Spleen (tissue), 11 donors: ENCODE results near the gene MBTPS1. TPM values are rescaled to one million over a fixed set of nuclear protein-coding genes. Genes with fewer than 3 reads are reported as not detected.

ENCODE experiments used
- DNase-seq: peaks from one replicate; pipeline ENCODE4 v3.0.0-alpha.2; 2020
- H3K27ac ChIP-seq, 8 donors: fragments of 200-600 bp; sonication (generic) in 7 of 8; 1 replicate in 4 of 8; 2 replicates in 4 of 8; pipeline versions ENCODE4 v1.5.0 to v1.8.0; 2016 to 2021; ENCODE audit warnings: inconsistent platforms in 4 of 8, mild to moderate bottlenecking in 4 of 8, moderate library complexity in 1 of 8
- H3K27me3 ChIP-seq, 7 donors: fragments of 200-600 bp; sonication (generic) in 6 of 7; replicated peaks in 1 of 7; 1 replicate in 4 of 7; 2 replicates in 3 of 7; pipeline versions ENCODE4 v1.5.0 to v1.8.0; 2016 to 2021; ENCODE audit warnings: inconsistent platforms in 3 of 7, mild to moderate bottlenecking in 1 of 7
- H3K36me3 ChIP-seq, 6 donors: fragments of 200-600 bp; sonication (generic) in 5 of 6; 1 replicate in 4 of 6; 2 replicates in 2 of 6; pipeline versions ENCODE4 v1.5.0 to v1.8.0; 2016 to 2021; ENCODE audit warnings: inconsistent platforms in 2 of 6
- H3K4me1 ChIP-seq, 6 donors: fragments of 200-600 bp; sonication (generic) in 5 of 6; 1 replicate in 3 of 6; 2 replicates in 3 of 6; pipeline versions ENCODE4 v1.5.0 to v1.8.0; 2016 to 2021; ENCODE audit warnings: inconsistent platforms in 3 of 6
- H3K4me3 ChIP-seq, 8 donors: fragments of 200-600 bp; sonication (generic) in 7 of 8; 1 replicate in 4 of 8; 2 replicates in 4 of 8; pipeline versions ENCODE4 v1.5.0 to v1.8.0; 2016 to 2021; ENCODE audit warnings: inconsistent platforms in 4 of 8, mild to moderate bottlenecking in 4 of 8, moderate library complexity in 2 of 8
- H3K9me3 ChIP-seq, 8 donors: fragments of 200-600 bp; sonication (generic) in 7 of 8; 1 replicate in 4 of 8; 2 replicates in 4 of 8; pipeline versions ENCODE4 v1.5.0 to v1.8.0; 2016 to 2021; ENCODE audit warnings: inconsistent platforms in 4 of 8
- POLR2A ChIP-seq, 3 donors: fragments of 450-650 bp; IDR thresholded peaks; one replicate each; pipeline ENCODE4 v1.5.1; 2017; ENCODE audit warnings: antibody characterized with exemption in 3 of 3, mild to moderate bottlenecking in 1 of 3
- POLR2AphosphoS5 ChIP-seq, 3 donors: sonication (generic); formaldehyde crosslinking; IDR thresholded peaks; one replicate each; pipeline ENCODE4 v1.5.1; 2017; ENCODE audit warnings: antibody characterized with exemption in 3 of 3
- WGBS, 5 donors: extraction: QIAGEN DNeasy Blood & Tissue Kit in 3 of 5; methylation state at CpG; one replicate each; pipeline versions ENCODE4 v1.1.5 to v1.1.7; 2013 to 2018; 5-methylcytosine and 5-hydroxymethylcytosine counted together
- intact Hi-C: fragments of 100-400 bp; cut with DNase I; formaldehyde crosslinking; loops from one replicate; pipeline ENCODE4 v1.15.0; 2023; ENCODE audit warnings: low total_unique reads
- polyA plus RNA-seq, 3 donors: library from polyadenylated mRNA; stranded (reverse); fragments of 200-250 nt; gene quantifications; one replicate each; pipeline ENCODE4 v1.2.1, GENCODE V29; 2013
- total RNA-seq, 7 donors: library from RNA; depleted of rRNA in 3 of 7; stranded (reverse); fragments of >200 nt in 3 of 7; fragmentation: NEBNext Ultra II Directional in 4 of 7; extraction: Animal tissue kit (Norgen Biotek cat#: 25700) in 4 of 7; gene quantifications; one replicate each; pipeline versions ENCODE4 v1.1.0 to v1.2.1, GENCODE V29; 2016 to 2021
- TF ChIP-seq, protein P1 (sequence below), 11 experiments: fragments of 200-600 bp in 7 of 11; fragments of 450-650 bp in 4 of 11; sonication (generic) in 4 of 11; IDR thresholded peaks in 8 of 11; conservative IDR thresholded peaks in 3 of 11; 1 replicate in 7 of 11; 2 replicates in 4 of 11; pipeline versions ENCODE4 v1.4.0 to v1.8.0; 2016 to 2021; ENCODE audit warnings: antibody characterized with exemption in 11 of 11, inconsistent platforms in 4 of 11, mild to moderate bottlenecking in 1 of 11
- donor health status: healthy with polysubstance abuse.
- donor health status: DM: no; HTN: no; CAD: no; lungs with moderate emphysema.
- donor health status: DM: no; HTN: no; CAD: no.
- donor health status: Bipolar disorder and iron deficiency.
- donor health status: healthy.
- donor health status: DM: no; HTN: no; CAD: no.
- donor health status: DM: yes; HTN: yes; CAD: no.

Gene MBTPS1
- total and polyA plus RNA-seq, 10 donors: 34.5 to 121 (median 91.1) TPM

DNA sequence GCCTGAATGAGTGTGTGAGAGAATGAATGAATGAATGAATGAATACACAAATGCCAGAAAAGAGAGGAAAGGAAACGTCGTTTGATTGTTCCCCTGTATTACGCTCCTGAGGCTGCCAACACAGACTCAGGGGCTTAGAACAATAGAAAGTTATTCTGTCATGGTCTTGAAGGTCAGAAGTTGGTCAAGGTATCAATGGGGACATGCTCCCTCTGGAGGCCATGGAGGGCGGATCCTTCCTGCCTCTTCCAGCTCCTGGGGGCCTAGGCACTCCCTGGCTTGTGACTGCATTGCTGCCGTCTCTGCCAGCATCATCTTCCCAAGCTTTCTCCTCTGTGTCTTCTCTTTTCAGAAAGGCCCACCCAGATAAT lies 72.6 kb downstream of the MBTPS1 start:
- DNase-seq: peak; percentile 39
- H3K36me3 ChIP-seq: peaks cover 0 to 23% (median 7%) of the 10 kb centered on the region in 6 donors
- 26 to 41% (median 29%) methylated on average over 5 of the region's 5 CpGs for WGBS, 5 donors

DNA sequence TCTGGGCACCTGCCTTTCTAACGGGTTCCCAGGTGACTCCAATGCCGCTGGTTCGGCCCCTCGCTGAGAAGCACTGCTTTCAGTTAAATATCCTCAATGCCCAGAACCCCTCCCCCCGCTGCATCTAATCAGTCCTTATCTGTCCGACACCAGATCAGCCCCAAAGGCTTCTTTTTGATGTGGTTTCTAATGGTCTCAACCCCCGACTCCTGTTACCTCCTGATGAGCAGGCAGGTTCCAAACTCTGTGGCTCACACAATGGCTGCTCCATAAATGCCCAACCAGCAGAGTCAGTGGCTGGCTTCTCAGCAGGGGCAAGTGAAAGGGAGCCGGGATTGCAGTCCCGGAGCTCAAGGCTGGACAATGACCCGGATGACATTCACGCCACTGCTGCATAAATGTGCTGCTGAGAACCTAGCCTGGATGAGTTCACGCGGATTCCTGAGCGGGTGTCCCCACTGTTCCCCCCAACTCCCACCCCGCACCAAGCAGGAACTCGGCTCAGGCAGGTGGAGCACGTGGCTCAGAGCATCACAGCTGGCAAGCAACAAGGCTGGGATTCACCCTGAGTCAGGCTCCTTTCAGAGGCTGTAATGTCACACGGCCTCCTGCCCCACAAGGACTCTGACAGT lies 73.1 kb downstream of the MBTPS1 start:
- Histone ChIP-seq H3K4me3 (no peak overlapping the region), H3K36me3 (peaks cover 0 to 18% (median 3%) of the 10 kb centered on the region in 6 donors), H3K4me1 (peaks cover 0 to 13% (median 0%) of the 10 kb centered on the region in 6 donors), H3K27me3 (peaks cover 0 to 51% (median 0%) of the 10 kb centered on the region in 7 donors), H3K9me3 (no peaks in the 10 kb centered on the region), H3K27ac (no peak overlapping the region)
- DNase-seq: peak; percentile 54
- WGBS, 5 donors: 38 to 54% (median 42%) methylated on average over 12 to 18 of the region's 18 CpGs
- TF ChIP-seq POLR2AphosphoS5 (IDR thresholded peaks at IDR 0.05) (no peak), POLR2A (IDR thresholded peaks at IDR 0.05) (no peak)
- TF ChIP-seq, protein P1, sequence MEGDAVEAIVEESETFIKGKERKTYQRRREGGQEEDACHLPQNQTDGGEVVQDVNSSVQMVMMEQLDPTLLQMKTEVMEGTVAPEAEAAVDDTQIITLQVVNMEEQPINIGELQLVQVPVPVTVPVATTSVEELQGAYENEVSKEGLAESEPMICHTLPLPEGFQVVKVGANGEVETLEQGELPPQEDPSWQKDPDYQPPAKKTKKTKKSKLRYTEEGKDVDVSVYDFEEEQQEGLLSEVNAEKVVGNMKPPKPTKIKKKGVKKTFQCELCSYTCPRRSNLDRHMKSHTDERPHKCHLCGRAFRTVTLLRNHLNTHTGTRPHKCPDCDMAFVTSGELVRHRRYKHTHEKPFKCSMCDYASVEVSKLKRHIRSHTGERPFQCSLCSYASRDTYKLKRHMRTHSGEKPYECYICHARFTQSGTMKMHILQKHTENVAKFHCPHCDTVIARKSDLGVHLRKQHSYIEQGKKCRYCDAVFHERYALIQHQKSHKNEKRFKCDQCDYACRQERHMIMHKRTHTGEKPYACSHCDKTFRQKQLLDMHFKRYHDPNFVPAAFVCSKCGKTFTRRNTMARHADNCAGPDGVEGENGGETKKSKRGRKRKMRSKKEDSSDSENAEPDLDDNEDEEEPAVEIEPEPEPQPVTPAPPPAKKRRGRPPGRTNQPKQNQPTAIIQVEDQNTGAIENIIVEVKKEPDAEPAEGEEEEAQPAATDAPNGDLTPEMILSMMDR (IDR thresholded peaks at IDR 0.05 in 8 of 11, conservative IDR thresholded peaks at IDR 0.05 in 3 of 11): no peak
- intact Hi-C loops: no loop called here

More for the DNA sequence above, 72.6 kb downstream of the MBTPS1 start:
- Histone ChIP-seq H3K4me1 (peaks cover 0 to 13% (median 0%) of the 10 kb centered on the region in 6 donors), H3K27ac (no peak overlapping the region), H3K9me3 (no peaks in the 10 kb centered on the region), H3K4me3 (no peak overlapping the region), H3K27me3 (peaks cover 0 to 51% (median 0%) of the 10 kb centered on the region in 7 donors)
- TF ChIP-seq, protein P1 (IDR thresholded peaks at IDR 0.05 in 8 of 11, conservative IDR thresholded peaks at IDR 0.05 in 3 of 11): no peak
- TF ChIP-seq POLR2AphosphoS5 (IDR thresholded peaks at IDR 0.05): no peak
- no peak for TF ChIP-seq POLR2A (IDR thresholded peaks at IDR 0.05)
- intact Hi-C loops: no loop called here

DNA sequence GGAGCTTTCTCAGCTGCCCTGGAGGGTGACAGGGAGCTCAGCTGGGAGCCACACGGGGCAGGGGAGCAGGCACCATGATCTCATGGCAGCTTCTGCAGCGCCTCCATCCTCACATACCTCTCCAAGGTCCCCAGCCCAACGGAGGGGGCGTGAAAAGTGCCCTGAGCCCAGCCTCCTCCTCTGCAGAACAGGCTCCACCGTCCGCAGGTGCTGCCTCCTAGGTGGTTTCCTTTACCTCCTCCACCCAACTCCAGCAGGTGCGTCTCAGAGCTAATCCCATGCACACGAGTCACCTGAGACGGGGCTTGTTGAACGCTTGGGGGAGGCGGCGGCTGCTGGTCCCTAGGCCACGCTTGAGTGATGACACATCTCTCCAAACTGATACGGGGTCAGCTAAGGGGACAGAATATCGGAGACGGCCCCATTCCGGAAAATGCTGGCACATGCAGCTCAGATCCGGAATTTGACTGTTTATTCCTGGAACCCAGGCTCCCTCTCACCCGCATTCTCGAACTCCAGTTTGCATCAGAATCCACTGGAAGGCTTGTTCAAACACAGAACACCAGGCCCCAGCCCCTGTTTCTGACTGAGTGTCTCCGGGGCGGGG lies 73.8 kb downstream of the MBTPS1 start:
- H3K27me3 ChIP-seq: peaks cover 0 to 51% (median 0%) of the 10 kb centered on the region in 7 donors
- peaks cover 0 to 13% (median 0%) of the 10 kb centered on the region in 6 donors for H3K4me1 ChIP-seq
- intact Hi-C loops: no loop called here
- H3K27ac ChIP-seq: no peak overlapping the region
- H3K9me3 ChIP-seq: no peaks in the 10 kb centered on the region
- WGBS, 5 donors: 64 to 74% (median 68%) methylated on average over 22 of the region's 22 CpGs
- DNase-seq: peak; percentile 66
- no peak overlapping the region for H3K4me3 ChIP-seq
- H3K36me3 ChIP-seq: peaks cover 0 to 11% (median 0%) of the 10 kb centered on the region in 6 donors
- TF ChIP-seq POLR2A (IDR thresholded peaks at IDR 0.05) (no peak), POLR2AphosphoS5 (IDR thresholded peaks at IDR 0.05) (no peak)
- TF ChIP-seq, protein P1 (IDR thresholded peaks at IDR 0.05 in 8 of 11, conservative IDR thresholded peaks at IDR 0.05 in 3 of 11): no peak

DNA sequence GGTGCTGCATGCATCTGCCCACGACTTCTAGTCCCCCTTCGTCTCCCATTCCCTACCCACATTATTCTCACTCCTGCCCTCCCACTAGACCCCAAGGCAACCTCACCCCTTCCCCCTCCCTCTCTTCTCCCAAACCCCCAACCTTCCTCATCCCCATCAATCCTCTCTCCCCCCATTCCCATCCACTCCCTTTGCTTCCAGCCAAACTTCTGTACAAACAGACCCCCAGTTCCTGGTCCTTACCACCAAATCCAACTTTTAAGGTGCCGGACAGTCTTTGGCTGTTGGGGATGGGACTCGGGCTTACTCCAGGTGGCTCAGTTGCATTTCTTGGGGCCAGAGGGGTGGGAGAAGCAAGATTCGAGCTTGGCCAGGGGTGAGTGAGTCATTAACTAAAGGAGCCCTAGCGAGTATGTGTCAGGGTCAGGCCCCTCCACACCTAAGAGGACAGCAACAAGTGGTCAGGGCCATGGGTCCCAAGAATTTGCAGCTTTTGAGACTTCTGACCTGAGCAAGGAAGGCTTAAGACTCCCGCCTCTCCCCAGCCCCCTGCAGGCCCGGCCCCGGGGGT lies 74.3 kb downstream of the MBTPS1 start, which contains the start of gene SLC38A8:
Gene SLC38A8, minus strand, starts transcription at position 488 of the 571 bp plus-strand sequence. CDS start 638 bp downstream, outside the sequence.
- H3K27ac ChIP-seq: no peak within 1 kb of the TSS
- DNase-seq: no peak
- H3K4me3 ChIP-seq: no peak within 1 kb of the TSS
- no peaks in the 10 kb centered on the region for H3K9me3 ChIP-seq
- peaks cover 0 to 6% (median 0%) of the 10 kb centered on the region in 6 donors for H3K36me3 ChIP-seq
- H3K4me1 ChIP-seq: peaks cover 0 to 13% (median 0%) of the 10 kb centered on the region in 6 donors
- no peak for TF ChIP-seq POLR2AphosphoS5 (IDR thresholded peaks at IDR 0.05)
- TF ChIP-seq, protein P1 (IDR thresholded peaks at IDR 0.05 in 8 of 11, conservative IDR thresholded peaks at IDR 0.05 in 3 of 11): no peak
- no peak for TF ChIP-seq POLR2A (IDR thresholded peaks at IDR 0.05)
- WGBS, 5 donors: 56 to 79% (median 70%) methylated on average over 8 to 9 of the region's 9 CpGs
- intact Hi-C loops: no loop called here
- peaks cover 0 to 56% (median 0%) of the 10 kb centered on the region in 7 donors for H3K27me3 ChIP-seq
